Type B pancreatic cell (in vitro differentiated cells): ENCODE data around the gene ECEL1. TPM values are rescaled to one million over a fixed set of nuclear protein-coding genes. Genes with fewer than 3 reads are reported as not detected.

ENCODE experiments used
- DNase-seq: peaks from one replicate; pipeline ENCODE4 v3.0.0; 2021; ENCODE audit warnings: mixed read lengths; ENCODE audit not compliant: unreplicated experiment; ENCODE audit errors: extremely low spot score
- H3K27ac Mint-ChIP-seq: 2 replicates; pipeline ENCODE4 v1.8.0; 2021; ENCODE audit warnings: mild to moderate bottlenecking, mixed read lengths
- H3K27me3 Mint-ChIP-seq: 2 replicates; pipeline ENCODE4 v1.8.0; 2021; ENCODE audit warnings: mixed read lengths
- H3K36me3 Mint-ChIP-seq: 2 replicates; pipeline ENCODE4 v1.8.0; 2021; ENCODE audit warnings: mixed read lengths
- H3K4me1 Mint-ChIP-seq: one replicate; pipeline ENCODE4 v1.8.0; 2021; ENCODE audit warnings: mixed read lengths; ENCODE audit not compliant: unreplicated experiment
- H3K4me3 Mint-ChIP-seq: 2 replicates; pipeline ENCODE4 v1.8.0; 2021; ENCODE audit warnings: mild to moderate bottlenecking, mixed read lengths
- H3K9me3 Mint-ChIP-seq: 2 replicates; pipeline ENCODE4 v1.8.0; 2021; ENCODE audit warnings: mixed read lengths
- CTCF ChIP-seq: fragments of 200-600 bp; sonication (generic); conservative IDR thresholded peaks from 2 replicates; pipeline ENCODE4 v1.5.0; 2021; ENCODE audit warnings: antibody characterized with exemption, mild to moderate bottlenecking
- total RNA-seq: library from RNA; stranded (reverse); gene quantifications from 2 replicates; pipeline ENCODE4 v1.2.1, GENCODE V29; 2021; ENCODE audit warnings: low replicate concordance

The ECEL1 gene
- total RNA-seq, 1 donor from 2014 or later = 7.8 TPM

- Mint-ChIP-seq H3K4me1 (no peaks in the 10 kb centered on the region), H3K27me3 (peaks cover 41% of the 10 kb centered on the region), H3K9me3 (no peaks in the 10 kb centered on the region), H3K4me3 (no peak overlapping the region), H3K36me3 (no peaks in the 10 kb centered on the region), H3K27ac (no peak overlapping the region)
- DNase-seq = no peak
- no peak for TF ChIP-seq CTCF
Observed at GRCh38 chr2:232479341-232480200, 8.1 kb downstream of the ECEL1 start.

GRCh38 chr2:232478571-232479340 is 8.9 kb downstream of the ECEL1 start:
- peaks cover 39% of the 10 kb centered on the region for H3K27me3 Mint-ChIP-seq

GRCh38 chr2:232477751-232478510 is 9.7 kb downstream of the ECEL1 start:
- H3K27me3 Mint-ChIP-seq = peaks cover 43% of the 10 kb centered on the region
- H3K4me1 Mint-ChIP-seq = peaks cover 8% of the 10 kb centered on the region
- no peak for TF ChIP-seq CTCF
- DNase-seq = no peak
- H3K4me3 Mint-ChIP-seq = no peak overlapping the region
- H3K36me3 Mint-ChIP-seq = no peaks in the 10 kb centered on the region
- H3K27ac Mint-ChIP-seq = no peak overlapping the region
- H3K9me3 Mint-ChIP-seq = peaks cover 3% of the 10 kb centered on the region

More at GRCh38 chr2:232478571-232479340, 8.9 kb downstream of the ECEL1 start:
- Mint-ChIP-seq H3K4me3 (no peak overlapping the region), H3K9me3 (no peaks in the 10 kb centered on the region), H3K36me3 (no peaks in the 10 kb centered on the region), H3K4me1 (no peaks in the 10 kb centered on the region), H3K27ac (no peak overlapping the region)
- no peak for TF ChIP-seq CTCF
- no peak for DNase-seq

- DNase-seq = no peak
- H3K4me3 Mint-ChIP-seq = no peak overlapping the region
- H3K4me1 Mint-ChIP-seq = peaks cover 9% of the 10 kb centered on the region
- no peak for TF ChIP-seq CTCF
- no peaks in the 10 kb centered on the region for H3K36me3 Mint-ChIP-seq
- peaks cover 10% of the 10 kb centered on the region for H3K9me3 Mint-ChIP-seq
- peaks cover 45% of the 10 kb centered on the region for H3K27me3 Mint-ChIP-seq
- H3K27ac Mint-ChIP-seq = no peak overlapping the region
Observed at GRCh38 chr2:232476791-232477190, 10.8 kb downstream of the ECEL1 start.

- no peak overlapping the region for H3K4me3 Mint-ChIP-seq
- H3K4me1 Mint-ChIP-seq = peaks cover 9% of the 10 kb centered on the region
- no peak for TF ChIP-seq CTCF
- no peak overlapping the region for H3K27ac Mint-ChIP-seq
- DNase-seq = no peak
- peaks cover 51% of the 10 kb centered on the region for H3K27me3 Mint-ChIP-seq
- H3K36me3 Mint-ChIP-seq = no peaks in the 10 kb centered on the region
- H3K9me3 Mint-ChIP-seq = peaks cover 10% of the 10 kb centered on the region
Observed at GRCh38 chr2:232476045-232476444, 11.6 kb downstream of the ECEL1 start.
